ENCODE data around the gene STAB1. TPM values are rescaled to one million over a fixed set of nuclear protein-coding genes. Genes with fewer than 3 reads are reported as not detected.

STAB1 gene
- total and polyA plus RNA-seq, 2 of the 13 experiments (the other 11 are each of a cell fraction or from before 2014, with no cell fraction given) = 0.09 to 0.34 TPM

GRCh38 chr3:52468336-52468735 is 26.8 kb upstream of the STAB1 start:
- peaks cover 9% of the 10 kb centered on the region; the same call in 1 of the 2 replicates for H3K4me1 ChIP-seq (ENCODE audit: insufficient read depth, low read length)
- DNase-seq (ENCODE audit: low spot score) (no peak), ATAC-seq (no peak), FAIRE-seq (no peak)
- ChIA-PET POLR2A (no interaction called here), CTCF (ENCODE audit: low intra/inter-chr PET ratio, low total read pairs) (no interaction called here)
- no TSS peak for BruUV-seq (replicated peaks)
- H3K27me3 ChIP-seq (ENCODE audit: control insufficient read depth in 1 of 2, insufficient read depth in 2 of 2, low read length in 2 of 2) = no peaks in the 10 kb centered on the region
- H3K9me3 ChIP-seq (ENCODE audit: low read length) = no peaks in the 10 kb centered on the region
- H4K20me1 ChIP-seq (ENCODE audit: insufficient read depth, low read length) = 0 out of 2 replicates have a peak, but pooled peaks cover 4% of the 10 kb centered on the region
- intact Hi-C loops (cut with micrococcal nuclease; ENCODE audit: unreplicated experiment) (no loop called here), in situ Hi-C loops (cut with HindIII; ENCODE audit: extremely low pct_ligation_motif_present, low pct_unique_long_range_greater_than_20kb) (no loop called here)
- no peak overlapping the region for H2AFZ ChIP-seq (ENCODE audit: low read length)
- no peak overlapping the region for H3K27ac ChIP-seq (ENCODE audit: extremely low read length, insufficient read depth, low read length)
- 89% methylated on average over 9 of the region's 9 CpGs for WGBS (ENCODE audit: low lambda C conversion rate)
- no peak overlapping the region for H3K4me3 ChIP-seq (replicated peaks in 1 of 3; ENCODE audit: insufficient read depth in 1 of 3, low read depth in 2 of 3, low read length in 3 of 3)
- no peak overlapping the region for H3K4me2 ChIP-seq (ENCODE audit: low read depth, low read length)
- no peak overlapping the region for H3K9ac ChIP-seq (ENCODE audit: insufficient read depth, low read depth, low read length)
- H3K36me3 ChIP-seq (replicated peaks in 1 of 2; ENCODE audit: control insufficient read depth in 1 of 2, insufficient read depth in 2 of 2, low read length in 2 of 2) = peaks cover 13 to 42% of the 10 kb centered on the region in 2 experiments
- TF ChIP-seq CBX2 (IDR thresholded peaks at IDR 0.05; ENCODE audit: low read depth, low read length) = no peak
- TF ChIP-seq CBX2 (CRISPR knock-in tag; IDR thresholded peaks at IDR 0.05; ENCODE audit: low read depth) = no peak
- no peak for TF ChIP-seq HDAC2 (CRISPR knock-in tag; IDR thresholded peaks at IDR 0.05)
- TF ChIP-seq ZMYM4 (CRISPR knock-in tag; IDR thresholded peaks at IDR 0.05) = no peak
- TF ChIP-seq THAP7 (CRISPR knock-in tag; IDR thresholded peaks at IDR 0.05) = no peak
- no peak for TF ChIP-seq ZNF883 (CRISPR knock-in tag; IDR thresholded peaks at IDR 0.05; ENCODE audit: not compliant biosample characterization)
- TF ChIP-seq ZFP37 (CRISPR knock-in tag; IDR thresholded peaks at IDR 0.05; ENCODE audit: borderline replicate concordance) = no peak
- no peak for TF ChIP-seq BCL6 (CRISPR knock-in tag; IDR thresholded peaks at IDR 0.05)
- no peak for TF ChIP-seq ZNF160 (CRISPR knock-in tag; IDR thresholded peaks at IDR 0.05)
- TF ChIP-seq ZNF101 (CRISPR knock-in tag; IDR thresholded peaks at IDR 0.05; ENCODE audit: borderline replicate concordance, low read depth) = no peak
- TF ChIP-seq HOXD1 (CRISPR knock-in tag; IDR thresholded peaks at IDR 0.05) = no peak
- TF ChIP-seq HNF1A (IDR thresholded peaks at IDR 0.05; ENCODE audit: low read depth) = no peak
- TF ChIP-seq HNF1A (CRISPR knock-in tag; IDR thresholded peaks at IDR 0.05; ENCODE audit: borderline replicate concordance) = no peak
- TF ChIP-seq SNRNP70 (IDR thresholded peaks at IDR 0.05; ENCODE audit: low read depth, low read length) = no peak
- TF ChIP-seq GABPB1 (CRISPR knock-in tag; IDR thresholded peaks at IDR 0.05) = no peak
- H3K79me2 ChIP-seq (ENCODE audit: insufficient read depth, low read length) = peaks cover 1% of the 10 kb centered on the region

Measured in HepG2 (cell line).